CD4-positive, CD25-positive, alpha-beta regulatory T cell (primary cell): Measurements from ENCODE around the gene FAM72A. TPM values are rescaled to one million over a fixed set of nuclear protein-coding genes. Genes with fewer than 3 reads are reported as not detected.
"Not testable (repeated sequence)": the region's sequence is repeated elsewhere in the genome, so short reads cannot be mapped to it uniquely, and the experiment has no call there.

Experiments used
- ATAC-seq, 2 donors: fragments of 150-1000 bp; cut with Tn5 transposase; one replicate each; pipeline ENCODE4 v1.10.0; 2021; ENCODE audit warnings: low read depth in 2 of 2, moderate number of reproducible peaks in 2 of 2, moderate library complexity in 1 of 2
- DNase-seq, 3 donors: peaks; one replicate each; pipeline versions ENCODE4 v3.0.0 to v3.0.0-alpha.2; 2012 to 2022; ENCODE audit warnings: mixed read lengths in 1 of 3
- H3K27ac ChIP-seq: one replicate; pipeline ENCODE4 v1.7.0; 2013; ENCODE audit warnings: mild to moderate bottlenecking, low read length; ENCODE audit not compliant: insufficient read depth, poor library complexity, severe bottlenecking
- H3K27me3 ChIP-seq: one replicate; pipeline ENCODE4 v1.7.0; 2013; ENCODE audit warnings: low read length; ENCODE audit not compliant: control insufficient read depth, insufficient read depth
- H3K36me3 ChIP-seq: one replicate; pipeline ENCODE4 v1.7.0; 2013; ENCODE audit warnings: mild to moderate bottlenecking, low read length, moderate library complexity; ENCODE audit not compliant: control insufficient read depth, insufficient read depth
- H3K4me1 ChIP-seq: 2 replicates; pipeline ENCODE4 v1.7.0; 2013; ENCODE audit warnings: mild to moderate bottlenecking, low read length; ENCODE audit not compliant: insufficient read depth, control insufficient read depth, poor library complexity, severe bottlenecking
- H3K4me3 ChIP-seq: one replicate; pipeline ENCODE4 v1.7.0; 2013; ENCODE audit warnings: low read depth, mild to moderate bottlenecking, low read length, moderate library complexity
- H3K9me3 ChIP-seq, 2 experiments: 1 replicate in 1 of 2; 2 replicates in 1 of 2; pipeline ENCODE4 v1.7.0; 2013; ENCODE audit warnings: low read length in 2 of 2, mild to moderate bottlenecking in 1 of 2, moderate library complexity in 1 of 2; ENCODE audit not compliant: control insufficient read depth in 2 of 2
- H3K27ac Mint-ChIP-seq, 3 donors: one replicate each; pipeline ENCODE4 v1.8.0; 2020 to 2022; ENCODE audit warnings: mild to moderate bottlenecking in 3 of 3, mixed read lengths in 3 of 3, moderate library complexity in 2 of 3
- H3K27me3 Mint-ChIP-seq: one replicate; pipeline ENCODE4 v1.8.0; 2022; ENCODE audit warnings: mild to moderate bottlenecking, mixed read lengths
- H3K36me3 Mint-ChIP-seq: one replicate; pipeline ENCODE4 v1.8.0; 2020; ENCODE audit warnings: mixed read lengths
- H3K4me1 Mint-ChIP-seq, 4 donors: one replicate each; pipeline ENCODE4 v1.8.0; 2020 to 2022; ENCODE audit warnings: mixed read lengths in 4 of 4, mild to moderate bottlenecking in 1 of 4
- H3K4me3 Mint-ChIP-seq, 4 donors: one replicate each; pipeline ENCODE4 v1.8.0; 2020 to 2022; ENCODE audit warnings: mild to moderate bottlenecking in 4 of 4, mixed read lengths in 4 of 4, moderate library complexity in 3 of 4
- H3K9me3 Mint-ChIP-seq, 7 donors: one replicate each; pipeline ENCODE4 v1.8.0; 2020 to 2022; ENCODE audit warnings: mixed read lengths in 7 of 7, mild to moderate bottlenecking in 3 of 7, moderate library complexity in 2 of 7
- polyA plus RNA-seq, 4 donors: library from polyadenylated mRNA; unstranded; fragments of 300-500 nt; fragmentation: Illumina TruSeq; gene quantifications; one replicate each; pipeline ENCODE4 v1.2.3, GENCODE V29; 2021
- total RNA-seq: library from RNA; stranded (reverse); gene quantifications from one replicate; pipeline ENCODE4 v1.2.3, GENCODE V29; 2022

FAM72A gene
- total and polyA plus RNA-seq, 5 donors from 2014 or later: 0.59 to 3.6 (median 2.2) TPM

GRCh38 chr1:206169794-206170193 lies 32.8 kb downstream of the FAM72A start:
- not testable (repeated sequence) for H3K36me3 Mint-ChIP-seq, H3K9me3 ChIP-seq, DNase-seq, H3K4me3 Mint-ChIP-seq, ATAC-seq, H3K9me3 Mint-ChIP-seq, H3K27ac Mint-ChIP-seq, H3K27me3 Mint-ChIP-seq, H3K27me3 ChIP-seq, H3K4me3 ChIP-seq, H3K4me1 Mint-ChIP-seq, H3K36me3 ChIP-seq, H3K4me1 ChIP-seq, H3K27ac ChIP-seq

- not testable (repeated sequence) for H3K36me3 ChIP-seq, H3K9me3 ChIP-seq, H3K36me3 Mint-ChIP-seq, H3K27ac ChIP-seq, H3K9me3 Mint-ChIP-seq, H3K27ac Mint-ChIP-seq, H3K4me1 Mint-ChIP-seq, H3K4me3 Mint-ChIP-seq, H3K27me3 Mint-ChIP-seq, H3K27me3 ChIP-seq, H3K4me1 ChIP-seq, H3K4me3 ChIP-seq
- DNase-seq (peak in 1 of 3 donors; percentile 8), ATAC-seq (peak in 1 of 2 donors; percentile 53)
Observed at GRCh38 chr1:206167350-206168029, 35.1 kb downstream of the FAM72A start.

DNA sequence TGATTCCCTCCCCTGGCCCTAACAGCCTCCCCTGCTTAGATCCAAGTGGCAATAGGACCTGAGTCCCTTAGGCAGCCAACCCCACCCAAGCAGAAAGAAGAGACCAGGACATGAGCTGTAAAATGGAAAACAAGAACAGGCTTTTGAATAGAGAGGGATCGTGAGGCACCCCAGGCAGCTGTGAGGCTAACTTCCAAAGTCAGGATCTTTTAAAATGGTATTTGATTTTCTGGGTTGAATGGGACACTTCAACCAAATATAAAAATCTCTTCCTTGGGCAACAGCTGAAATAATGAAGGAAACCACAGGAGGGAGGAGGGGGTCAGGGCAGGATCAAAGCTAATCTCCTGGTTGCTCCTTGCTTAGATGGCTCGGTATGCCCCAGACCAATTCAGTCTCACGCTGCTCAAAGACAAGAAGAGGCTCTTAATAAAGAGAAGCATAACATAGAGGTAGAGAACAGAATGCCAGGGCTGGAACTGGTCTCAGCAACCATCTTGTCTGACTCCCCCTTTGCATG lies 56.8 kb downstream of the FAM72A start:
- DNase-seq (no peak), ATAC-seq (no peak)
- H3K4me1 Mint-ChIP-seq: no peaks in the 10 kb centered on the region
- no peak overlapping the region for H3K4me3 Mint-ChIP-seq
- peaks cover 8% of the 10 kb centered on the region for H3K27me3 ChIP-seq
- H3K9me3 ChIP-seq: no peaks in the 10 kb centered on the region
- no peak overlapping the region for H3K4me3 ChIP-seq
- no peaks in the 10 kb centered on the region for H3K4me1 ChIP-seq
- no peak overlapping the region for H3K27ac Mint-ChIP-seq
- no peaks in the 10 kb centered on the region for H3K36me3 Mint-ChIP-seq
- peaks cover 33% of the 10 kb centered on the region for H3K27me3 Mint-ChIP-seq
- no peak overlapping the region for H3K27ac ChIP-seq
- no peaks in the 10 kb centered on the region for H3K36me3 ChIP-seq
- peaks cover 0 to 5% (median 0%) of the 10 kb centered on the region in 7 donors for H3K9me3 Mint-ChIP-seq

GRCh38 chr1:206144605-206145004 lies 58.0 kb downstream of the FAM72A start:
- Histone ChIP-seq H3K27me3 (peaks cover 17% of the 10 kb centered on the region), H3K4me3 (no peak overlapping the region), H3K9me3 (no peaks in the 10 kb centered on the region), H3K27ac (no peak overlapping the region), H3K4me1 (no peaks in the 10 kb centered on the region), H3K36me3 (no peaks in the 10 kb centered on the region)
- Mint-ChIP-seq H3K36me3 (no peaks in the 10 kb centered on the region), H3K27ac (no peak overlapping the region), H3K9me3 (peaks cover 0 to 5% (median 0%) of the 10 kb centered on the region in 7 donors), H3K4me3 (no peak overlapping the region), H3K4me1 (no peaks in the 10 kb centered on the region), H3K27me3 (peaks cover 44% of the 10 kb centered on the region)
- no peak for ATAC-seq
- no peak for DNase-seq

DNA sequence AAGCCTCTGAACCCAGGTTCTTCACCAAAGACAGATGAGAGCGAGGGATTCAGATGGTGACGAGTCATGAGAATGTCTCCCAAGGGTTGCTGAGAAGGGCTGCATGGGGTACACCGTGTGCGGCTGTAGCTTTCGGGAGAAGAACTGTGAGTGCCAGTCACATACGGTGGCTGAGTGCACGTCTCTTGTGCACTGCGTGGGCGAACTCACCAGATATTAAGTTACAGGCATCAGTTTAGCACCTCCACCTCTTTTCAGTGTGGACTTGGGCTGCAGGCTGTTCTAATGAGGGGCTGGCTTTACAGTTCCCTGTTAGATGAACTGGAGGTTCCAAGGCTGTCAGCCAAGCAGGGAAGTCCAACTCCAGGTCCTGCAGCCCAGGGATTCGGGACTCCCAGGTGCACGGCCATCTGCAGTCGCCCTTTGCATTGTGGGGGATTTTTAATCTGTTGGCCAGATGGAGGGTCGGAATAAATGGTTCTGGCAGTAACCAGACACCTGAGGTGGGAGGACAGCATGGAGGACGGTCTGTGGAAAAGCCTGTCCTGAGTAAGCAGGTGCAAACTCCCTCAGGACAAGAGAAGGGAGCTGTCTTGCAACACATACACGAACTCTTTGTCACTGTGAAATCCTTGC lies 59.0 kb downstream of the FAM72A start:
- Histone ChIP-seq H3K4me1 (no peaks in the 10 kb centered on the region), H3K4me3 (no peak overlapping the region), H3K27ac (no peak overlapping the region), H3K9me3 (no peaks in the 10 kb centered on the region), H3K27me3 (peaks cover 21% of the 10 kb centered on the region), H3K36me3 (no peaks in the 10 kb centered on the region)
- no peak overlapping the region for H3K4me3 Mint-ChIP-seq
- H3K9me3 Mint-ChIP-seq: peaks cover 0 to 3% (median 0%) of the 10 kb centered on the region in 7 donors
- peaks cover 48% of the 10 kb centered on the region for H3K27me3 Mint-ChIP-seq
- ATAC-seq: no peak
- no peak overlapping the region for H3K27ac Mint-ChIP-seq
- DNase-seq: no peak
- no peaks in the 10 kb centered on the region for H3K4me1 Mint-ChIP-seq
- H3K36me3 Mint-ChIP-seq: no peaks in the 10 kb centered on the region

DNA sequence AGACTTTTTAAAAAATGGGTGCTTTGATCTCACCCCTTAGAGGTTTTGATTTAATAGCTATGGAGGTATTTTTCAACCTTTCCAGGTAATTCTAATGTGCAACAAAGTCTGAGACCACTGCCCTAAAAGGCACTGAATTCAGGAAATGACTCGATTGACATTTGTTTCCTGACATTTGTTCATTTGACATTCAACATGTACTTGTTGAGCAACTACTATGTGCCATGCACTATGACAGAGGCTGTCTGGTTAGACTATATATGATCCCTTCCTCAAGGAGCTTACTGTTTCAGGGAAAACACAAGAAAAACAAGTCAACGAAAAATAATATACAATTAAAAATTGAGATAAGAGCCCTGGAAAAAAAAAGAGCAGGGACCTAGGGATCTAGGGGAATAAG lies 59.9 kb downstream of the FAM72A start:
- Mint-ChIP-seq H3K27ac (no peak overlapping the region), H3K4me1 (no peaks in the 10 kb centered on the region), H3K9me3 (peaks cover 0 to 3% (median 0%) of the 10 kb centered on the region in 7 donors), H3K36me3 (no peaks in the 10 kb centered on the region), H3K4me3 (no peak overlapping the region), H3K27me3 (peaks cover 53% of the 10 kb centered on the region)
- ATAC-seq (no peak), DNase-seq (no peak)
- peaks cover 29% of the 10 kb centered on the region for H3K27me3 ChIP-seq
- no peaks in the 10 kb centered on the region for H3K9me3 ChIP-seq
- H3K27ac ChIP-seq: no peak overlapping the region
- H3K36me3 ChIP-seq: no peaks in the 10 kb centered on the region
- H3K4me1 ChIP-seq: no peaks in the 10 kb centered on the region
- no peak overlapping the region for H3K4me3 ChIP-seq

GRCh38 chr1:206142011-206142410 lies 60.6 kb downstream of the FAM72A start:
- Mint-ChIP-seq H3K36me3 (no peaks in the 10 kb centered on the region), H3K27me3 (peaks cover 51% of the 10 kb centered on the region), H3K9me3 (peaks cover 0 to 1% (median 0%) of the 10 kb centered on the region in 7 donors), H3K4me1 (no peaks in the 10 kb centered on the region), H3K4me3 (no peak overlapping the region), H3K27ac (peak overlapping the region in 1 of 3 donors; percentile 2)
- Histone ChIP-seq H3K9me3 (no peaks in the 10 kb centered on the region), H3K27ac (no peak overlapping the region), H3K4me1 (no peaks in the 10 kb centered on the region), H3K4me3 (no peak overlapping the region), H3K27me3 (peaks cover 27% of the 10 kb centered on the region), H3K36me3 (no peaks in the 10 kb centered on the region)
- DNase-seq (no peak), ATAC-seq (no peak)

GRCh38 chr1:206136241-206136640 lies 66.4 kb downstream of the FAM72A start:
- Histone ChIP-seq H3K27ac (no peak overlapping the region), H3K9me3 (no peaks in the 10 kb centered on the region), H3K4me1 (no peaks in the 10 kb centered on the region), H3K4me3 (no peak overlapping the region), H3K36me3 (no peaks in the 10 kb centered on the region), H3K27me3 (peaks cover 22% of the 10 kb centered on the region)
- Mint-ChIP-seq H3K27me3 (peaks cover 37% of the 10 kb centered on the region), H3K27ac (no peak overlapping the region), H3K4me3 (no peak overlapping the region), H3K9me3 (peaks cover 0 to 1% (median 0%) of the 10 kb centered on the region in 7 donors), H3K4me1 (no peaks in the 10 kb centered on the region), H3K36me3 (no peaks in the 10 kb centered on the region)
- ATAC-seq: no peak
- DNase-seq: no peak
